ENCODE measurements around the gene TRIM9.
A peak's percentile ranks its signal among the peaks of the same experiment; 100 is the strongest.

DNA sequence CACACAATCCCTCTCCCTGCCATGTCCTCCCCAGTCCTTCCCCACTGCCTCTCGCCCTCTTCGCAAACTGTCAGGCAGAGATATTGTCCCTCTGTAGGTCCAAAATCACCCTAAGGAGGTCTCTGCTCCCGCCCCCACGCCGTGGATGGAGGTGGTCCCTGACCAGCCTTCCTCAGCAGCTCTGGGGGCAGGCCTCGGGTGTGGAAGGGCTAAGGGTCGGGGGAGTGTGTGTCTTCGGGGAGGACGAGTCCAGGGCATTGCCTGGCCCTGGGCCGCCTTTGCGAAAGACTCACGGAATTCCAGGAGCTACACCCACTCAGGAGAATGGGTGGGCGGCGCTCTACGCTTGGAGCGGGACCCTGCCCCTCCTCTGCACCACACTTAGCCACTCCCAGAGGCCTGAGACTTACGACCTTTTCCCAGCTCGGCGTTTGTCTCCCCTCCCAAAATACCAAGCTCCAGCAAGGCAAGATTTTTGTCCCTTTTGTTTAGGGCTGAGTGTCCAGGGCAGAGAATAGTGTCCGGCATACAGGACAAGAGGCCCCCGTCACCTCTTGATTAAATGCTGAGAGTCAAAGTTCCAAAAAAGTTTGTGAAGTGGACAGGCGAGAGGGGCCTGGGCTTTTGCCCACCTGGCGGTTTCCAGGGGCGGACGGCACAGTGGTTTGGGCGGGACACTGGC, 151.5 kb downstream of the TRIM9 start:
- TF ChIP-seq CTCF (IDR thresholded peaks at IDR 0.05) (no peak), POLR2A (IDR thresholded peaks at IDR 0.05) (peak in 1 of 2 donors; percentile 21)
